CD4-positive, CD25-positive, alpha-beta regulatory T cell (primary cell): ENCODE measurements around the gene MAP2K5. TPM values are rescaled to one million over a fixed set of nuclear protein-coding genes. Genes with fewer than 3 reads are reported as not detected.

Experiments
- ATAC-seq, 2 donors: fragments of 150-1000 bp; cut with Tn5 transposase; one replicate each; pipeline ENCODE4 v1.10.0; 2021; ENCODE audit warnings: low read depth in 2 of 2, moderate number of reproducible peaks in 2 of 2, moderate library complexity in 1 of 2
- DNase-seq, 3 donors: peaks; one replicate each; pipeline versions ENCODE4 v3.0.0 to v3.0.0-alpha.2; 2012 to 2022; ENCODE audit warnings: mixed read lengths in 1 of 3
- H3K27ac ChIP-seq: one replicate; pipeline ENCODE4 v1.7.0; 2013; ENCODE audit warnings: mild to moderate bottlenecking, low read length; ENCODE audit not compliant: insufficient read depth, poor library complexity, severe bottlenecking
- H3K27me3 ChIP-seq: one replicate; pipeline ENCODE4 v1.7.0; 2013; ENCODE audit warnings: low read length; ENCODE audit not compliant: control insufficient read depth, insufficient read depth
- H3K36me3 ChIP-seq: one replicate; pipeline ENCODE4 v1.7.0; 2013; ENCODE audit warnings: mild to moderate bottlenecking, low read length, moderate library complexity; ENCODE audit not compliant: control insufficient read depth, insufficient read depth
- H3K4me1 ChIP-seq: 2 replicates; pipeline ENCODE4 v1.7.0; 2013; ENCODE audit warnings: mild to moderate bottlenecking, low read length; ENCODE audit not compliant: insufficient read depth, control insufficient read depth, poor library complexity, severe bottlenecking
- H3K4me3 ChIP-seq: one replicate; pipeline ENCODE4 v1.7.0; 2013; ENCODE audit warnings: low read depth, mild to moderate bottlenecking, low read length, moderate library complexity
- H3K9me3 ChIP-seq, 2 experiments: 1 replicate in 1 of 2; 2 replicates in 1 of 2; pipeline ENCODE4 v1.7.0; 2013; ENCODE audit warnings: low read length in 2 of 2, mild to moderate bottlenecking in 1 of 2, moderate library complexity in 1 of 2; ENCODE audit not compliant: control insufficient read depth in 2 of 2
- H3K27ac Mint-ChIP-seq, 3 donors: one replicate each; pipeline ENCODE4 v1.8.0; 2020 to 2022; ENCODE audit warnings: mild to moderate bottlenecking in 3 of 3, mixed read lengths in 3 of 3, moderate library complexity in 2 of 3
- H3K27me3 Mint-ChIP-seq: one replicate; pipeline ENCODE4 v1.8.0; 2022; ENCODE audit warnings: mild to moderate bottlenecking, mixed read lengths
- H3K36me3 Mint-ChIP-seq: one replicate; pipeline ENCODE4 v1.8.0; 2020; ENCODE audit warnings: mixed read lengths
- H3K4me1 Mint-ChIP-seq, 4 donors: one replicate each; pipeline ENCODE4 v1.8.0; 2020 to 2022; ENCODE audit warnings: mixed read lengths in 4 of 4, mild to moderate bottlenecking in 1 of 4
- H3K4me3 Mint-ChIP-seq, 4 donors: one replicate each; pipeline ENCODE4 v1.8.0; 2020 to 2022; ENCODE audit warnings: mild to moderate bottlenecking in 4 of 4, mixed read lengths in 4 of 4, moderate library complexity in 3 of 4
- H3K9me3 Mint-ChIP-seq, 7 donors: one replicate each; pipeline ENCODE4 v1.8.0; 2020 to 2022; ENCODE audit warnings: mixed read lengths in 7 of 7, mild to moderate bottlenecking in 3 of 7, moderate library complexity in 2 of 7
- polyA plus RNA-seq, 4 donors: library from polyadenylated mRNA; unstranded; fragments of 300-500 nt; fragmentation: Illumina TruSeq; gene quantifications; one replicate each; pipeline ENCODE4 v1.2.3, GENCODE V29; 2021
- total RNA-seq: library from RNA; stranded (reverse); gene quantifications from one replicate; pipeline ENCODE4 v1.2.3, GENCODE V29; 2022

MAP2K5 gene
- total and polyA plus RNA-seq, 5 donors from 2014 or later: 14.5 to 30.8 (median 17.0) TPM

GRCh38 chr15:67827562-67828277 lies 285.2 kb downstream of the MAP2K5 start:
- H3K36me3 ChIP-seq: no peaks in the 10 kb centered on the region
- H3K36me3 Mint-ChIP-seq: no peaks in the 10 kb centered on the region
- ATAC-seq (no peak), DNase-seq (peak in 1 of 3 donors; percentile 12)
- no peak overlapping the region for H3K4me3 ChIP-seq
- no peaks in the 10 kb centered on the region for H3K9me3 ChIP-seq
- H3K4me1 ChIP-seq: peaks cover 62% of the 10 kb centered on the region
- peak overlapping the region in 2 of 4 donors; percentile 68 to 77 for H3K4me3 Mint-ChIP-seq
- peaks cover 74% of the 10 kb centered on the region for H3K27me3 Mint-ChIP-seq
- H3K27me3 ChIP-seq: peaks cover 27% of the 10 kb centered on the region
- peaks cover 0 to 48% (median 19%) of the 10 kb centered on the region in 4 donors for H3K4me1 Mint-ChIP-seq
- H3K27ac ChIP-seq: no peak overlapping the region
- H3K27ac Mint-ChIP-seq: no peak overlapping the region
- peaks cover 0 to 7% (median 0%) of the 10 kb centered on the region in 7 donors for H3K9me3 Mint-ChIP-seq

GRCh38 chr15:67828278-67828968 lies 285.9 kb downstream of the MAP2K5 start:
- no peak overlapping the region for H3K27ac ChIP-seq
- no peak for DNase-seq
- no peaks in the 10 kb centered on the region for H3K9me3 ChIP-seq
- H3K27me3 Mint-ChIP-seq: peaks cover 79% of the 10 kb centered on the region
- H3K4me3 Mint-ChIP-seq: peak overlapping the region in 3 of 4 donors; percentile 41 to 77 (median 68)
- H3K27me3 ChIP-seq: peaks cover 31% of the 10 kb centered on the region
- H3K27ac Mint-ChIP-seq: peak overlapping the region in 1 of 3 donors; percentile 92
- no peak for ATAC-seq
- no peaks in the 10 kb centered on the region for H3K36me3 ChIP-seq
- peaks cover 0 to 52% (median 24%) of the 10 kb centered on the region in 4 donors for H3K4me1 Mint-ChIP-seq
- H3K4me3 ChIP-seq: no peak overlapping the region
- H3K4me1 ChIP-seq: peaks cover 62% of the 10 kb centered on the region
- no peaks in the 10 kb centered on the region for H3K36me3 Mint-ChIP-seq
- peaks cover 0 to 9% (median 0%) of the 10 kb centered on the region in 7 donors for H3K9me3 Mint-ChIP-seq

- H3K27ac Mint-ChIP-seq: peak overlapping the region in 1 of 3 donors; percentile 71
- H3K27me3 Mint-ChIP-seq: peaks cover 79% of the 10 kb centered on the region
- DNase-seq: peak in 1 of 3 donors; percentile 9
- no peaks in the 10 kb centered on the region for H3K36me3 ChIP-seq
- peaks cover 64% of the 10 kb centered on the region for H3K4me1 ChIP-seq
- H3K9me3 ChIP-seq: no peaks in the 10 kb centered on the region
- H3K4me3 ChIP-seq: no peak overlapping the region
- ATAC-seq: no peak
- no peaks in the 10 kb centered on the region for H3K36me3 Mint-ChIP-seq
- H3K4me3 Mint-ChIP-seq: peak overlapping the region; percentile 32 to 77 (median 66)
- H3K27me3 ChIP-seq: peaks cover 33% of the 10 kb centered on the region
- H3K27ac ChIP-seq: no peak overlapping the region
- peaks cover 0 to 7% (median 0%) of the 10 kb centered on the region in 7 donors for H3K9me3 Mint-ChIP-seq
- H3K4me1 Mint-ChIP-seq: peaks cover 3 to 52% (median 21%) of the 10 kb centered on the region in 4 donors
These were observed 286.6 kb downstream of the MAP2K5 start for GRCh38 chr15:67828969-67829646.

- ATAC-seq: no peak
- DNase-seq: peak in 1 of 3 donors; percentile 8
- H3K4me3 Mint-ChIP-seq: peak overlapping the region; percentile 27 to 98 (median 69)
- peaks cover 0 to 7% (median 0%) of the 10 kb centered on the region in 7 donors for H3K9me3 Mint-ChIP-seq
- H3K9me3 ChIP-seq: no peaks in the 10 kb centered on the region
- peaks cover 79% of the 10 kb centered on the region for H3K27me3 Mint-ChIP-seq
- H3K27ac ChIP-seq: no peak overlapping the region
- H3K27ac Mint-ChIP-seq: no peak overlapping the region
- H3K4me1 Mint-ChIP-seq: peaks cover 6 to 51% (median 20%) of the 10 kb centered on the region in 4 donors
- peaks cover 32% of the 10 kb centered on the region for H3K27me3 ChIP-seq
- peaks cover 71% of the 10 kb centered on the region for H3K4me1 ChIP-seq
- H3K36me3 Mint-ChIP-seq: no peaks in the 10 kb centered on the region
- H3K4me3 ChIP-seq: no peak overlapping the region
- no peaks in the 10 kb centered on the region for H3K36me3 ChIP-seq
These were observed 287.4 kb downstream of the MAP2K5 start for GRCh38 chr15:67829647-67830504.

GRCh38 chr15:67831363-67831762 lies 288.9 kb downstream of the MAP2K5 start:
- H3K4me1 Mint-ChIP-seq: peaks cover 6 to 53% (median 23%) of the 10 kb centered on the region in 4 donors
- ATAC-seq (no peak), DNase-seq (no peak)
- H3K4me3 ChIP-seq: no peak overlapping the region
- H3K4me3 Mint-ChIP-seq: peak overlapping the region in 2 of 4 donors; percentile 38 to 98
- no peaks in the 10 kb centered on the region for H3K36me3 ChIP-seq
- H3K36me3 Mint-ChIP-seq: no peaks in the 10 kb centered on the region
- H3K9me3 Mint-ChIP-seq: peaks cover 0 to 7% (median 0%) of the 10 kb centered on the region in 7 donors
- H3K27ac ChIP-seq: no peak overlapping the region
- peaks cover 79% of the 10 kb centered on the region for H3K27me3 Mint-ChIP-seq
- H3K4me1 ChIP-seq: peaks cover 75% of the 10 kb centered on the region
- H3K9me3 ChIP-seq: no peaks in the 10 kb centered on the region
- H3K27me3 ChIP-seq: peaks cover 33% of the 10 kb centered on the region
- no peak overlapping the region for H3K27ac Mint-ChIP-seq

GRCh38 chr15:67832031-67832551 lies 289.6 kb downstream of the MAP2K5 start:
- H3K4me3 ChIP-seq: no peak overlapping the region
- H3K36me3 ChIP-seq: no peaks in the 10 kb centered on the region
- H3K9me3 ChIP-seq: no peaks in the 10 kb centered on the region
- peaks cover 0 to 7% (median 0%) of the 10 kb centered on the region in 7 donors for H3K9me3 Mint-ChIP-seq
- no peaks in the 10 kb centered on the region for H3K36me3 Mint-ChIP-seq
- peak overlapping the region in 1 of 4 donors; percentile 98 for H3K4me3 Mint-ChIP-seq
- peaks cover 84% of the 10 kb centered on the region for H3K27me3 Mint-ChIP-seq
- H3K27ac Mint-ChIP-seq: no peak overlapping the region
- peaks cover 33% of the 10 kb centered on the region for H3K27me3 ChIP-seq
- peaks cover 6 to 54% (median 24%) of the 10 kb centered on the region in 4 donors for H3K4me1 Mint-ChIP-seq
- no peak overlapping the region for H3K27ac ChIP-seq
- DNase-seq (no peak), ATAC-seq (no peak)
- peaks cover 69% of the 10 kb centered on the region for H3K4me1 ChIP-seq
